Colon (tissue), 2 donors: ENCODE results near the gene SLC10A1.
"Not testable (repeated sequence)": the region's sequence is repeated elsewhere in the genome, so short reads cannot be mapped to it uniquely, and the experiment has no call there.

Experiments used
- FAIRE-seq: peaks from 2 replicates; lab custom pipeline; 2012; peaks lifted over from hg19 to GRCh38; lab: Jason Lieb, UNC
- donor health status: control.
- donor health status: control.

The SLC10A1 gene

DNA sequence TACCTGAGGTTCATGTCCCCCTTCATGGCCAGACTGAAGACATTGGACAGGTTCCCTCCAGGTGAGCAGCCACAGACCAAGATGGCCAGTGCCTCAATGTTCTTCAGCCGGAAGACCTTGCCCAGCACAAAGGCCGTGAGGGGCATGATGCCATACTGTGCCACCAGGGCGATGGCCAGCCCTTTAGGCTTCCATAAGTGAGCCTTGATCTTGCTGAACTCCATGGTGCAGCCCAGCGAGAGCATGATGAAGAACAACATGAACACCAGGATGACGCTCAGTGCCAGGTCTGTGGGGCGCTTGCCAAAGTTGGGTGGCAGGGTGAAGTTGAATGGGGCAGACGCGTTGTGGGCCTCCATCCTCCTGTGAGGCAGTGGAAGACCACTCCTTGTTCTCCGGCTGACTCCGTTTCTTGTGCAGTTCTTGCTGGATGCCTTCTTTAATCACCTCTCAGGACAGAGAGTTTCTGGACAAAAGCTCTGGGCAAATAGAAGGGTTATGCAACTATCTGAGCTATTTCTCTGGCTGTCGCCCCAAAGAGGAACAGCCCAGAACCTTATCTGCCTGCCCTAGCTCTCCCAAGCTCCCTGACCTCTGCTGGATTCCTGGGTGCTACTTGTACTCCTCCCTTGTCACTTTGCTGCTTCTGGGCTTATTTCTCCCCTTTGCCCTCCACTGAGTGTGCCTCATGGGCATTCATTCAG, at the start of gene SLC10A1:
TSS of gene SLC10A1 (minus strand) at position 445 of the 704 bp plus-strand sequence. CDS start at position 359, 86 bp downstream.
- no peak for FAIRE-seq

DNA sequence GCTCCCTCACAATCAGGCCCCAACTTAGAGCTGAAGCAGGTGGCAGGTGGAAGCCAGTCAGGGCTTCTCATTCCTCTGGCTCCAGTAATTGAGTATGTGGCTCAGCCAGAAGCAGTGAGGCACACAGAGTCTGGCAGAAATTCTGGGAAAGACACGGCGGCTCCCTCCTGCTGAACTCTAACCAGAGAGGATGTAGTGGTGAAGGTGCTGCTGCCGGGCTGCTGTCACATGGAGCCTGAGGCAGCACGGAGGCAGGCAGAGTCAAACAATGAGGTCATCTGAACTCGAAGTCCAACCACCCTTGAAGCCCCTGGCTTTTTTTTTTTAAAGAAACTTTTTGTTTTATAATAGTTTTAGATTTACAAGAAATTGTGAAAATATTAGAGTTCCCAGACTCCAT, 48.7 kb upstream of the SLC10A1 start:
- FAIRE-seq: no peak

- FAIRE-seq: no peak
These were observed 48.1 kb upstream of the SLC10A1 start for GRCh38 chr14:69845050-69845581.

GRCh38 chr14:69844171-69844570, 47.1 kb upstream of the SLC10A1 start:
- no peak for FAIRE-seq

GRCh38 chr14:69842686-69843420, 45.8 kb upstream of the SLC10A1 start:
- FAIRE-seq: no peak

- no peak for FAIRE-seq
These were observed 44.6 kb upstream of the SLC10A1 start for GRCh38 chr14:69841656-69842055.

GRCh38 chr14:69839661-69840060, 42.6 kb upstream of the SLC10A1 start:
- FAIRE-seq: no peak

DNA sequence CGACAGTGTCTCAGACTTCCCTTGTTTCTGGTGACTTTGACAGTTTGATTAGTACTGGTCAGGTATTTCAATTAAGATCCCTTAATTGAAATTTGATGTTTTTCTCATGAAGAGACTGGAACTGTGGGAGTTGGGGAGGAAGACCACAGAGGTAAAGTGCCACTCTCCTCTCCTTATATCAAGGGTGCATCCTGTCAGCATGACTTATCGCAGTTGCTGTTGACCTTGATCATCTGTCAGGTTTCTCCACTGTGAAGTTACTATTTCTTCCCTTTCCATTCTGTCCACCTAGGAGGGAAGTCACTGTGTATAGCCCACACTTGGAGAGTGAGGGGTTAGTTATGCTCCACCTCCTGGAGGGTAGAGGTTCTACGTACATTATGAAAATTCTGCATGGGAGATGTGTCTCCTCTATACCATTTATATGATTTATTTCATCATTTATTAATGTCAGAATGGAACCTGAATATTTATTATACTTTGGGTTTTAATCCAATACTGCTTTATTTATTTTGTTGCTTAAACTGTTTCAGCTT, 41.9 kb upstream of the SLC10A1 start:
- FAIRE-seq: no peak

DNA sequence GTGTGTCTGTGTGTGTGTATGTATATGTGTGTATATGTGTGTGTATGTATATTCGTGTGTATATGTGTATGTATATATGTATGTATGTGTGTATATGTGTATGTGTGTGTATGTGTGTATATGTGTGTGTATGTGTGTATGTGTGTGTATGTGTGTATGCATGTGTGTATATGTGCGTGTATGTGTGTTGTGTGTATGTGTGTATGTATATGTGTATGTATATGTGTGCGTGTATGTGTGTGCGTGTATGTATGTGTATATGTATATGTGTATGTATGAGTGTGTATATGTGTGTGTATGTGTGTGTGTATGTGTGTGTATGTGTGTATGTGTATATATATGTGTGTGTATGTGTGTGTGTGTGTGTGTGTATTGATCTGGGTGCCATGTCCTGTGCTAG, 31.8 kb upstream of the SLC10A1 start:
- no peak for FAIRE-seq

DNA sequence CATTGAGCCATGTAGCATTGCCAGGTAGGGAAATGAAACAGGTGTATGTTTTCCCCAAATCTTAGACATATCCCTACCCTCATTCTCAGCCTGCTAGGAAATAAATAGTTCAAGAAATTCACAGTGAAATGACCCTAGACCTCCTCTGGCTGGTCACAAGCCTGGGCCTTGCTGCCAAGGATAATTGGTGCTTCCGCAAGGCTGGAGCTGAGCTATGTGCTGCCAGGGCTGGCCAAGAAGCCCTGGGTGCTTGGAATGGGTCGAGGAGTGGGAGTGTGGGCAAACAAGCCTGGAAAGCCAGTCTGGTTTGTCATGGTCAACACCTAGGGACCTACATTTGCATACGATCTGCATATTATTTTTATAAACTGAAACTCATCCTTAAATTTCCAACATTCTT, 31.3 kb upstream of the SLC10A1 start:
- FAIRE-seq: no peak

DNA sequence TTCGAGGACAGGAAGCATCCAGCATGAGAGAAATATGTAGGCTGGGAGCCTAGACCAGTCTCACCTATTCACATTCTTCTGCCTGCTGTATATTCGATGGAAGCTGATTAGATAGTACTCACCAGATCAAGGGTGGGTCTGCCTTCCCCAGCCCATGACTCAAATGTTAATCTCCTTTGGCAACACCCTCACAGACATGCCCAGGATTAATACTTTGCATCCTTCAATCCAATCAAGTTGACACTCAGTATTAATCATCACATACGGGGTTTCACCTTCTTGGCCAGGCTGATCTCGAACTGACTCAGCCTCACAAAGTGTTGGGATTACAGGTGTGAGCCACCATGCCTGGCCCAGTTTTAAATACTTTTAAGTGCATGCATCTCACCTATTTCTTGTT, 30.5 kb upstream of the SLC10A1 start:
- no peak for FAIRE-seq

DNA sequence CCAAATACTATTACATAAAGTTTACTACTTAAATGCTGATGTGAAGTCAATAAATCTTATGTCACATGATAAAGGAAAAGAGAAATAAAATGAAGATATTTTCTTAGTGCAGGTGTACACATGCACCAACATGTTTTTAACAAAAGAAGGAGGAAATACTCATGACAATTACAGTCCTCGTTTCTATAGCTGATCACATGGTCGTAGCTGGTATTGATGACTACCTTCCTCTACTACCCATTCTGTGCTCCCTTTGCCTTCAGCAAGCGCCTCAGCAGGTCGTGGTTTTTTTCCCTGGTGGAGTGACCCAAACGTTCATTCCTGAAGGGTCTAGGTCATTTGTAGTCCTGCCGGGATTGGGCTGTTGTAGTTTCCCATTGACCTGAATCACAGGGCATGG, 25.4 kb upstream of the SLC10A1 start:
- no peak for FAIRE-seq

GRCh38 chr14:69820991-69821390, 23.9 kb upstream of the SLC10A1 start:
- FAIRE-seq: no peak

DNA sequence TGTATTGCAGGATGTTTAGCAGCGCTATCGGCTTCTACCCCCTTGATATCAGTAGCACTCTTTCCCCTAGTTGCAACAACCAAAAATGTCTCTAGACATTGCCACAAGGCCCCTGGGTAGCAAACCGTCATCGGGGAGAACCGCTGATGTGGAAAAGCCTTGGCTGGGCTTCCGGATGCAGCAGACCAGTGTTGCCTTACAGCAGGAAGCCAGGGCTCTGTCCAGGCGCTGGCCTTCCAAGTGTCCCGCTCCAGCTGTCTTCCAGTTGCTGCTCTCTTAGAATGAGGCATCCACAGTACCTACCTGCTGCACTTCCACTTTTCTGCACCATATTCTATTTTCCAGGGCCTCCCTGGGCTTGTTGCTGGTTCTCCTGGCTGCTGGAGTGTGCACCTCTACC, 22.6 kb upstream of the SLC10A1 start:
- no peak for FAIRE-seq

DNA sequence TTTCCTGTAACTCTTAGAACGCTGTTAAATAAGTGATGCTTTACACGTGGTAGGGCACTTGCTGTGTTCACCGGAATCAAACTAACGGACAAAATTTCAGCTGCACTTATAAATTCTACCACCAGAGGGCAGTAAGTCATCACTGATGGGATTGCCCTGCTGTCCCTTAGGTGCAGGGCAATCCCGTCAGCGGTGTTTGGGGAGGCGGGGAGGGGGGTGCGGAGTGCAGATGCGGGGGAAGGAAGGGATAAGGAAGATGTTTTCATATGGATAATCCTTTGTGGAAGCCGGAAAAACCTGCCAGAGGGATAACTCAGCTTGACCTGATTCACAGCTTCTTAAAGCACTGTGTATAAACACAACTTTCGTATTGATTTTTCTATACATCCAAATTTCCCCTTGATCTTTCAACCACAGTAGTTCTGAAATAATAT, 21.7 kb upstream of the SLC10A1 start:
- no peak for FAIRE-seq

DNA sequence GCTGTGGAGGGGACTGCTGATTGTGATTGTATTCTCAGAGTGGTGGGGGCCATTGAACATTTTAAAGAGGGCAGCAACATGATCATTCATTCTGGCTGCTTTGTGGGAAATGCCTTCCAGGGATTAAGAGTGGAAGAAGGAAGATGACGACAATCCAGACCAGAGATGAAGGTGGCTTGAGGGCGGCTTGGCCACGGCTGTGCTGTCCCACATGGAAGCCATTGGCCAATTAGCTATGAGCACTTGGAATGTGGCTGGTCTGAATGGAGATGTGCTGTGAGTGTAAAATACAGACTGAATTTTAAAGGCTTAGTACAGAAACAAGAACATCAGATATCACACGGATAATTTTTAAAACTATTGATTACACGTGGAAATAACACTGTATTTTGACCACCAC, 19.2 kb upstream of the SLC10A1 start:
- no peak for FAIRE-seq

DNA sequence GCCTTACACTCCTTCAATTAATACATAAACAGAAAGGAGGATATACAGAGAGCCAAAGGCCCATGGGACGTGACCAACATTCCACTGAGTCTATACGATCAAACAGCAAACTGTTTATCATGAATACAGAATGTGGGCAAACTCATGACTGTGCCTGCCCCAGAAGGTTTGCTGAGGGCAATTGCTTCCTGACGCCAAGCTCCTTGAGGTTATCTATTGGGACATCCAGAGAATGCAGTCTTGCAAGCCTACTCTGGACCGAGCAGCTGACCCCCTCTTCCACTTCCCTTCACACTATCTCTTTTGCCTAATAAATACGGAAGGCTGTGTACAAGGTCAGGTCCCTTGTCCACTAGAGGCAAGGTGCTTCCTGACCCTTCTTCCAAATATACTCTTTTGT, 18.5 kb upstream of the SLC10A1 start:
- FAIRE-seq: no peak

- FAIRE-seq: no peak
These were observed 17.4 kb upstream of the SLC10A1 start for GRCh38 chr14:69814397-69814796.

- FAIRE-seq: not testable (repeated sequence)
These were observed 16.3 kb upstream of the SLC10A1 start for GRCh38 chr14:69813346-69813745.

- no peak for FAIRE-seq
These were observed 15.7 kb upstream of the SLC10A1 start for GRCh38 chr14:69812711-69813110.

DNA sequence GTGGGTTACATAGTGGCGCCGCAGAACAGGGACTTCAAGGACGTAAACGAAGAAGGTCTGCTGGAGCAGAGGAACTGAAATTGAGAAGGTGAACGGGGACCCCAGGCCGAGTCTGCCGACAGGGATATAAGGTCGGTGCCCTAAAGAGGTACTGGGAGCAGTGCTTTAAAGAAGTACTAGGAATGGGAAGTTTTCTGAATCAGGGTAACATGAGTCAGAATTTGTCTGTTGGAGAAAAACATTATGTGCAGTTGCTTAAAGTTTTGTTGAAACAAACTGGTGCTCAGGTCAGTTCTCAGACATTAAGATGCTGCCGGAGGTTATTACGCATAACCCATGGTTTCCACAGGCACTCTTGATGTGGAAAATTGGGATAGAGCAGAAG, 14.8 kb upstream of the SLC10A1 start:
- no peak for FAIRE-seq

- FAIRE-seq: no peak
These were observed 14.3 kb upstream of the SLC10A1 start for GRCh38 chr14:69811227-69811867.
